PC-3 (cell line): Measurements from ENCODE around the gene IQCK. TPM values are rescaled to one million over a fixed set of nuclear protein-coding genes. Genes with fewer than 3 reads are reported as not detected.

ENCODE experiments used
- ATAC-seq: fragments of 200-7000 bp; cut with Tn5 transposase; 2 replicates; pipeline ENCODE4 v1.9.1; 2020; ENCODE audit warnings: mild to moderate bottlenecking, moderate library complexity
- BruUV-seq: library from RNA; stranded (reverse); fragments of 400-500 nt; replicated peaks from 2 replicates; lab custom pipeline; 2021; lab: Mats Ljungman, UMichigan
- CTCF ChIA-PET: fragments of 300-600 bp; sonication (Branson Sonifier 250); formaldehyde crosslinking; loops from one replicate; lab custom pipeline; 2022; ENCODE audit warnings: antibody characterized with exemption; lab: Charles Lee
- POLR2A ChIA-PET: fragments of 300-600 bp; sonication (Branson Sonifier 250); formaldehyde crosslinking; loops from one replicate; lab custom pipeline; 2022; ENCODE audit warnings: antibody characterized with exemption; ENCODE audit not compliant: unreplicated experiment; lab: Charles Lee
- DNase-seq: peaks from one replicate; pipeline ENCODE4 v3.0.0-alpha.2; 2015
- H2AFZ ChIP-seq: fragments of 300-600 bp; sonication (generic); 2 replicates; pipeline ENCODE4 v1.6.0; 2016; ENCODE audit warnings: antibody characterized with exemption, low read length
- H3F3A ChIP-seq: fragments of 300-600 bp; sonication (generic); one replicate; pipeline ENCODE4 v1.6.0; 2017; ENCODE audit warnings: antibody characterized with exemption, low read length, control low read depth, mild to moderate bottlenecking; ENCODE audit not compliant: unreplicated experiment
- H3K27ac ChIP-seq: fragments of 300-600 bp; sonication (generic); 2 replicates; pipeline ENCODE4 v1.5.1; 2016; ENCODE audit warnings: mild to moderate bottlenecking, low read length
- H3K27me3 ChIP-seq: fragments of 300-600 bp; sonication (generic); 2 replicates; pipeline ENCODE4 v1.6.1; 2016; ENCODE audit warnings: low read length, mixed read lengths
- H3K36me3 ChIP-seq: fragments of 300-600 bp; sonication (generic); 2 replicates; pipeline ENCODE4 v1.6.1; 2016; ENCODE audit warnings: low read depth, mixed run types, low read length, mixed read lengths
- H3K4me1 ChIP-seq: fragments of 300-600 bp; sonication (generic); 2 replicates; pipeline ENCODE4 v1.5.1; 2016; ENCODE audit warnings: low read length; ENCODE audit not compliant: insufficient read depth
- H3K4me2 ChIP-seq: fragments of 300-600 bp; sonication (generic); 2 replicates; pipeline ENCODE4 v1.6.0; 2016; ENCODE audit warnings: low read length
- H3K4me3 ChIP-seq: fragments of 300-600 bp; sonication (generic); 2 replicates; pipeline ENCODE4 v1.5.1; 2016; ENCODE audit warnings: mild to moderate bottlenecking, low read length, mixed read lengths
- H3K79me2 ChIP-seq: fragments of 300-600 bp; sonication (generic); 2 replicates; pipeline ENCODE4 v1.6.1; 2017; ENCODE audit warnings: low read length, mixed read lengths
- H3K9ac ChIP-seq: fragments of 300-600 bp; sonication (generic); 2 replicates; pipeline ENCODE4 v1.6.0; 2016; ENCODE audit warnings: mild to moderate bottlenecking, low read length
- H3K9me2 ChIP-seq: fragments of 300-600 bp; sonication (generic); replicated peaks from 2 replicates; pipeline ENCODE4 v1.6.1; 2016; ENCODE audit warnings: mixed run types, low read length, mixed read lengths
- H3K9me3 ChIP-seq: fragments of 300-600 bp; sonication (generic); 2 replicates; pipeline ENCODE4 v1.6.1; 2016; ENCODE audit warnings: low read length, mixed read lengths
- H4K20me1 ChIP-seq: fragments of 300-600 bp; sonication (generic); 2 replicates; pipeline ENCODE4 v1.6.1; 2016; ENCODE audit warnings: low read length, mixed read lengths
- EZH2 ChIP-seq: fragments of 300-600 bp; sonication (generic); IDR thresholded peaks from one replicate; pipeline ENCODE4 v1.6.1; 2017; ENCODE audit warnings: antibody characterized with exemption, mild to moderate bottlenecking, low read length; ENCODE audit not compliant: unreplicated experiment
- EZH2phosphoT487 ChIP-seq: fragments of 300-600 bp; sonication (generic); IDR thresholded peaks from 2 replicates; pipeline ENCODE4 v1.6.1; 2018; ENCODE audit warnings: mild to moderate bottlenecking, antibody characterized with exemption, low read length, borderline replicate concordance
- intact Hi-C: fragments of 100-400 bp; cut with micrococcal nuclease; formaldehyde crosslinking; loops from 2 replicates; pipeline ENCODE4 v1.9.0; 2023
- total RNA-seq: library from RNA; depleted of rRNA; stranded (reverse); fragments of >200 nt; gene quantifications from 2 replicates; pipeline ENCODE4 v1.2.3, GENCODE V29; 2014
- TF ChIP-seq, protein P1 (sequence below): fragments of 300-600 bp; sonication (generic); conservative IDR thresholded peaks from 2 replicates; pipeline ENCODE4 v1.5.1; 2017; ENCODE audit warnings: antibody characterized with exemption, low read depth, mild to moderate bottlenecking, low read length

Gene IQCK
- total RNA-seq, 1 experiment from 2014 or later = 8.9 TPM

DNA sequence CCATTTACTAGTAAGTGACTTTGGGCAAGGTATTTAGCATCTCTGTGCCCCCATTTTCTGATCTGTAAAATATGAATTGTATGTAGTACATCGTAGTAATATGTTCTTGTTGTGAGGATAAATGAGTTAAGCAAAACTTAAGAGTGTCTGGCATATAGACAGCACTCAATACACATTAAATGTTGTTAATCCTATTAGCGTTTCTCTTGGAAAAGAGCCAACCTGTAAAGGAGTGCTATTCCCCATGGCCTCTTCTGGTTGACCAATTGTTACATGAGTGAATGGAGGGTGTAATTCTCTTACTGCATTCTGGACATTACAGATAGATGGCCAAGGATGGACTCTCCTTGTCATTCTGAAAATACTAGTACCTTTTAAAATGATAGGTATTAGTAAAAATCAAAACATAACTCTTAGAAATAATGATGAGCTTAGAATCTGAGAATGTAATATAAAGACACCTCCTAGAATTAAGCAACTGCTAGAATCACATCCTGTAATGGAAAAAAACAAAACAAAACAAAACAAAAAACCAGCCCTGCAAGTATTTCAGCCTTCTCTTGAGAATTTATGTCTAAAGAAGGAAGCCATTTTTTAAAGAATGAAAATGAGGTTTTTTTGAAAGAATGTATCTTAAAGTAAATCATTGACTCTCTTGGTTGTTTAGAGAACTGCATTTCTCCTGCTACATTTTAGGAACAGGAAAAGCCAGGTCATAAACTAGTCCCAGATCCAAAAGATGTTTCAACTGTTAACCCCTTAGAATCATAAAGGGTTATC, 30.5 kb downstream of the IQCK start:
- no peak for ATAC-seq
- DNase-seq = peak; percentile 14

DNA sequence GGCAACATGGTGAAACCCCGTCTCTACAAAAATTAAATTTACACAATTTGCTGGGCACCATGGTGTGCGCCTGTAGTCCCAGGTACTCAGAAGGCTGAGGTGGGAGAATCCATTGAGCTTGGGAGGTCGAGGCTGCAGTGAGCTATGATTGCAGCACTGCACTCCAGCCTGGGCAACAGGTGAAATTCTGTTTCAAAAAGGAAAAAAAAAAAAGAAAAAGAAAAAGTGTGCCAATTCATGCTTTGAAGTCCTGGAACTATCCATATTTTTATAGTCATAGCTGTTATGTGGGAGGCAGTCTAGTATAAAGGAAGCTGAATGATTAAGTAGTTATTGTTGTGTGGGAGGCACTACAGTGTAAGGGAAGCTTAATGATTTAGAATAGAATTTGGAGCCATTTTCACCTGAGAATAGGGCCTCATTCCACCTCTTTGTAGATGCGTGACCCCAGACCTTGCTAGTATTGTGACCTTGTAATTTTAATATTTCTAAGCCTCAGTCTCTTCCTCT, 31.6 kb downstream of the IQCK start:
- DNase-seq = no peak
- intact Hi-C loops = loop anchor here (5.0 kb wide), 1 partner anchor 52 kb away; no protein-coding TSS in a partner anchor
- Histone ChIP-seq H3F3A (peaks cover 3% of the 10 kb centered on the region), H3K9ac (no peak overlapping the region), H3K79me2 (no peaks in the 10 kb centered on the region), H3K27me3 (no peaks in the 10 kb centered on the region), H3K4me3 (no peak overlapping the region), H3K4me1 (peaks cover 41% of the 10 kb centered on the region), H3K9me2 (no peaks in the 10 kb centered on the region), H3K36me3 (no peaks in the 10 kb centered on the region), H3K4me2 (no peak overlapping the region), H3K9me3 (no peaks in the 10 kb centered on the region), H3K27ac (no peak overlapping the region), H4K20me1 (no peaks in the 10 kb centered on the region), H2AFZ (no peak overlapping the region)
- ChIA-PET POLR2A (no interaction called here), CTCF (interaction anchor here (0.5 kb wide), 1 partner anchor 130 kb away, joined by 4 read pairs; no protein-coding TSS in a partner anchor)
- TF ChIP-seq EZH2 (no peak), EZH2phosphoT487 (no peak)
- TF ChIP-seq, protein P1, sequence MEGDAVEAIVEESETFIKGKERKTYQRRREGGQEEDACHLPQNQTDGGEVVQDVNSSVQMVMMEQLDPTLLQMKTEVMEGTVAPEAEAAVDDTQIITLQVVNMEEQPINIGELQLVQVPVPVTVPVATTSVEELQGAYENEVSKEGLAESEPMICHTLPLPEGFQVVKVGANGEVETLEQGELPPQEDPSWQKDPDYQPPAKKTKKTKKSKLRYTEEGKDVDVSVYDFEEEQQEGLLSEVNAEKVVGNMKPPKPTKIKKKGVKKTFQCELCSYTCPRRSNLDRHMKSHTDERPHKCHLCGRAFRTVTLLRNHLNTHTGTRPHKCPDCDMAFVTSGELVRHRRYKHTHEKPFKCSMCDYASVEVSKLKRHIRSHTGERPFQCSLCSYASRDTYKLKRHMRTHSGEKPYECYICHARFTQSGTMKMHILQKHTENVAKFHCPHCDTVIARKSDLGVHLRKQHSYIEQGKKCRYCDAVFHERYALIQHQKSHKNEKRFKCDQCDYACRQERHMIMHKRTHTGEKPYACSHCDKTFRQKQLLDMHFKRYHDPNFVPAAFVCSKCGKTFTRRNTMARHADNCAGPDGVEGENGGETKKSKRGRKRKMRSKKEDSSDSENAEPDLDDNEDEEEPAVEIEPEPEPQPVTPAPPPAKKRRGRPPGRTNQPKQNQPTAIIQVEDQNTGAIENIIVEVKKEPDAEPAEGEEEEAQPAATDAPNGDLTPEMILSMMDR = no peak
- no peak for ATAC-seq
- BruUV-seq = no TSS peak

More for the DNA sequence above, 30.5 kb downstream of the IQCK start:
- Histone ChIP-seq H3F3A (no peaks in the 10 kb centered on the region), H3K27ac (no peak overlapping the region), H2AFZ (no peak overlapping the region), H3K4me2 (0 out of 2 replicates have a peak overlapping the region, but pooled peaks have one; percentile 31), H3K9ac (no peak overlapping the region), H3K4me1 (peaks cover 33% of the 10 kb centered on the region), H3K36me3 (no peaks in the 10 kb centered on the region), H3K9me3 (no peaks in the 10 kb centered on the region), H3K4me3 (no peak overlapping the region), H4K20me1 (no peaks in the 10 kb centered on the region), H3K27me3 (no peaks in the 10 kb centered on the region), H3K79me2 (no peaks in the 10 kb centered on the region), H3K9me2 (no peaks in the 10 kb centered on the region)
- intact Hi-C loops = no loop called here
- POLR2A ChIA-PET = no interaction called here
- CTCF ChIA-PET = no interaction called here
- no peak for TF ChIP-seq EZH2phosphoT487
- TF ChIP-seq, protein P1 = no peak
- no peak for TF ChIP-seq EZH2
- BruUV-seq = no TSS peak
